HG03469 (cell line): ENCODE results near the gene NELFA.
"Not testable (repeated sequence)": the region's sequence is repeated elsewhere in the genome, so short reads cannot be mapped to it uniquely, and the experiment has no call there.

Source experiments
- ATAC-seq: cut with Tn5 transposase; IDR thresholded peaks from one replicate; pipeline ENCODE4 v1.9.1; 2021; ENCODE audit warnings: mild to moderate bottlenecking, moderate library complexity, moderate number of reproducible peaks; ENCODE audit not compliant: unreplicated experiment

NELFA gene

GRCh38 chr4:1994938-1995337, 13.8 kb downstream of the NELFA start:
- ATAC-seq: no peak

- not testable (repeated sequence) for ATAC-seq
Measured at GRCh38 chr4:1993718-1994516, 14.9 kb downstream of the NELFA start.

GRCh38 chr4:1993169-1993516, 15.6 kb downstream of the NELFA start:
- no peak for ATAC-seq

- no peak for ATAC-seq
Measured at GRCh38 chr4:1992468-1993168, 16.2 kb downstream of the NELFA start.

GRCh38 chr4:1991596-1992434, 17.0 kb downstream of the NELFA start:
- ATAC-seq: no peak

GRCh38 chr4:1991087-1991486, 17.7 kb downstream of the NELFA start:
- ATAC-seq: no peak

GRCh38 chr4:1990676-1991075, 18.1 kb downstream of the NELFA start:
- ATAC-seq: no peak

- no peak for ATAC-seq
Measured at GRCh38 chr4:1990348-1990645, 18.5 kb downstream of the NELFA start.

- no peak for ATAC-seq
Measured at GRCh38 chr4:1989533-1990347, 19.0 kb downstream of the NELFA start.

- no peak for ATAC-seq
Measured at GRCh38 chr4:1988327-1988724, 20.4 kb downstream of the NELFA start.

- no peak for ATAC-seq
Measured at GRCh38 chr4:1987721-1988326, 20.9 kb downstream of the NELFA start.

- ATAC-seq: no peak
Measured at GRCh38 chr4:1987296-1987695, 21.5 kb downstream of the NELFA start.

GRCh38 chr4:1986578-1987210, 22.1 kb downstream of the NELFA start:
- ATAC-seq: no peak

- ATAC-seq: no peak
Measured at GRCh38 chr4:1985780-1986577, 22.8 kb downstream of the NELFA start.

GRCh38 chr4:1985294-1985693, 23.5 kb downstream of the NELFA start:
- no peak for ATAC-seq

GRCh38 chr4:1984406-1985191, 24.2 kb downstream of the NELFA start:
- no peak for ATAC-seq

- ATAC-seq: no peak
Measured at GRCh38 chr4:1983846-1984405, 24.8 kb downstream of the NELFA start.
